Naive B cell (primary cell): ENCODE results near the gene KDM4C. TPM values are rescaled to one million over a fixed set of nuclear protein-coding genes. Genes with fewer than 3 reads are reported as not detected.
"Not testable (repeated sequence)": the region's sequence is repeated elsewhere in the genome, so short reads cannot be mapped to it uniquely, and the experiment has no call there.

Experiments
- ATAC-seq, 2 donors: fragments of 150-1000 bp; cut with Tn5 transposase; 2 replicates each; pipeline ENCODE4 v1.10.0; 2021; ENCODE audit warnings: low read depth in 2 of 2, mild to moderate bottlenecking in 2 of 2, moderate library complexity in 2 of 2
- DNase-seq: peaks from one replicate; pipeline ENCODE4 v3.0.0; 2022
- H3K27ac Mint-ChIP-seq, 6 donors: one replicate each; pipeline ENCODE4 v1.8.0; 2020 to 2022; ENCODE audit warnings: mild to moderate bottlenecking in 6 of 6, mixed read lengths in 6 of 6, moderate library complexity in 5 of 6, inconsistent platforms in 2 of 6
- H3K27me3 Mint-ChIP-seq, 3 donors: one replicate each; pipeline ENCODE4 v1.8.0; 2021 to 2022; ENCODE audit warnings: mixed read lengths in 3 of 3, mild to moderate bottlenecking in 1 of 3
- H3K36me3 Mint-ChIP-seq, 2 donors: one replicate each; pipeline ENCODE4 v1.8.0; 2020 to 2022; ENCODE audit warnings: mixed read lengths in 2 of 2, inconsistent platforms in 1 of 2, mild to moderate bottlenecking in 1 of 2
- H3K4me1 Mint-ChIP-seq, 3 donors: one replicate each; pipeline ENCODE4 v1.8.0; 2020 to 2022; ENCODE audit warnings: mixed read lengths in 3 of 3, inconsistent platforms in 1 of 3, mild to moderate bottlenecking in 1 of 3, moderate library complexity in 1 of 3
- H3K4me3 Mint-ChIP-seq, 8 donors: one replicate each; pipeline ENCODE4 v1.8.0; 2020 to 2022; ENCODE audit warnings: mild to moderate bottlenecking in 8 of 8, mixed read lengths in 8 of 8, moderate library complexity in 8 of 8, inconsistent platforms in 2 of 8
- H3K9me3 Mint-ChIP-seq, 7 donors: one replicate each; pipeline ENCODE4 v1.8.0; 2020 to 2022; ENCODE audit warnings: mixed read lengths in 7 of 7, mild to moderate bottlenecking in 5 of 7, inconsistent platforms in 2 of 7, moderate library complexity in 1 of 7
- polyA plus RNA-seq, 6 donors: library from polyadenylated mRNA; unstranded; fragments of 300-500 nt; fragmentation: Illumina TruSeq; gene quantifications; one replicate each; pipeline ENCODE4 v1.2.3, GENCODE V29; 2021; ENCODE audit warnings: low read depth in 6 of 6

Gene KDM4C
- polyA plus RNA-seq, 6 donors from 2014 or later = 54.5 to 83.5 (median 68.2) TPM

DNA sequence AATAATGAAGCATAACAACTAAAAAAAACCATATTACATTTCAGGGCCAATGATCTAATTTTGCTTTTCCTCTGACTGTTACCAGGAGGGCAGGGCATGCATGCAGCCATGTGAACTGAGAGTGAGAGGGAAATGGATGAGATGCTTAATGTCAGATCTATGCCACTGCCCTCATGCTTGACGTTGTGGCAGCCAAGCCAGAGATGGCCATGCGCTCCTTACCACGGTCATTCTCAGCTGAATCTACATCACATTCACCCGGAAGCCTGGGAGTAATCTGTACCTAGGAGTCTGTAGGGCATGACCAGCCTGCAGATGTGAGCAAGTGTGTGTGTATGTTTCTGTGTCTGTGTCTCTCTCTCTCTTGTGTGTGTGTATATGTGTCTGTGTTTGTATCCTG, 183.7 kb downstream of the KDM4C start:
- Mint-ChIP-seq H3K9me3 (no peaks in the 10 kb centered on the region), H3K27me3 (no peaks in the 10 kb centered on the region), H3K4me3 (no peak overlapping the region), H3K4me1 (peaks cover 35 to 50% (median 38%) of the 10 kb centered on the region in 3 donors), H3K36me3 (peaks cover 6 to 26% of the 10 kb centered on the region in 2 donors), H3K27ac (peak overlapping the region in 3 of 6 donors; percentile 29 to 87 (median 35))
- DNase-seq (no peak), ATAC-seq (no peak)

DNA sequence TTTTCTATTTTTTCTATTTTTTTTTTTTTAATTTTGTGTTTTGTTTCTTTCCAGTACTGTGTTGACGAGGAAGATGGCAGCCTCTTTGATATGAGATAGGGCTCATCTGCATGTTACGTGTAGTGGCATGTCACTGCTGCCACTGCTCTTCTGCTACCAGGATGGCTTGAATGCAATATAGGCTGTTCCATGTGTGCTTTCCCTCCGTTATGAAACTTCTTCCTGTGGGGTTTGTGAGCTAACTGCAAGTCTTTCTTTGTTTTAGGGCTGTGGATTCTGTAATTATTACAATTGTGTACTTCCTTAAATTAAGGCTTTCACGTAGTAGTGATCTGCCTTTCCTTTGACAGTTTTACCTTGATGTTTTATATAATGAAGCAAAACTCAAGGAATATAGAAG, 184.6 kb downstream of the KDM4C start:
- Mint-ChIP-seq H3K36me3 (peaks cover 6 to 26% of the 10 kb centered on the region in 2 donors), H3K9me3 (no peaks in the 10 kb centered on the region), H3K27ac (peak overlapping the region in 2 of 6 donors; percentile 14 to 17), H3K4me3 (no peak overlapping the region), H3K4me1 (peaks cover 31 to 44% (median 34%) of the 10 kb centered on the region in 3 donors), H3K27me3 (no peaks in the 10 kb centered on the region)
- no peak for DNase-seq
- ATAC-seq = no peak

DNA sequence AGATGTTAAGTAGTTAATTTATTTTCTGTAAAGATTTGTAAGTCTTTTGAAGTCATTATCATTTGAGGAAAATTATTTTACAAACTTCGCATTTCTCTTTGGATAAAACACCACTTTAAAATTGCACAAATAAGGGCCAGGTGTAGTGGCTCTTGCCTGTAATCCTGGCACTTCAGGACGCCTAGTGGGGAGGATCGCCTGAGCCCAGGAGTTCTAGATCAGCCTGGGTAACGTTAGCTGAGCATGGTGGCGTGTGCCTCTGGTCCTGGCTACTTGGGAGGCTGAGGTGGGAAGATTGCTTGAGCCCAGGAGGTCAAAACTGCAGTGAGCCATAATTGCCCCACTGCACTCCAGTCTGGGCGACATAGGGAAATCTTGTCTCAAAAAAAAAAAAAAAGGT, 185.5 kb downstream of the KDM4C start:
- H3K4me1 Mint-ChIP-seq = peaks cover 36 to 53% (median 37%) of the 10 kb centered on the region in 3 donors
- H3K36me3 Mint-ChIP-seq = peaks cover 6 to 34% of the 10 kb centered on the region in 2 donors
- no peak for DNase-seq
- no peaks in the 10 kb centered on the region for H3K27me3 Mint-ChIP-seq
- no peak for ATAC-seq
- peak overlapping the region in 2 of 6 donors; percentile 23 to 38 for H3K27ac Mint-ChIP-seq
- H3K9me3 Mint-ChIP-seq = no peaks in the 10 kb centered on the region
- no peak overlapping the region for H3K4me3 Mint-ChIP-seq

DNA sequence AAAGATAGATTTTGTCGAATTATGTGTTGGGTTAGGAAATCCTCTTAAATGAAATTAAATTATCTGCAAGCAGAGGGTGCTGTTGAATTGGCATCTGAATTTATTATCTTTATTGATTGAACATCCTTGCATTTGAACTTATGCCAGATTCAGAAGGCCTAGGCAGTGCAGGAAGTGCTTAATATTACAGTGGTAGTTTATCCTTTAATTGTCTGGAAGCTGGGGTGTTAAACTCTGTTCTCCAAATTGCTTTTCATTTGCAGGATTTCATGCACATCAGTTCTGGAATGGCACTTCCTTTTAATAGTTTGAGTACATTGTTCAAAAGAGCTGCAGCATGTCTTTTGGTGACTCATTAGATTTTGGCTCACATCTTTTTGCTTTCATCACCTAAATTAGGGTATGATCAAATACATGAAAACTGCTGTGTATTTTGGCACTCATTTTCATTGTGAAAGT, 186.3 kb downstream of the KDM4C start:
- Mint-ChIP-seq H3K27me3 (no peaks in the 10 kb centered on the region), H3K36me3 (peaks cover 6 to 30% of the 10 kb centered on the region in 2 donors), H3K9me3 (no peaks in the 10 kb centered on the region), H3K4me1 (peaks cover 32 to 49% (median 38%) of the 10 kb centered on the region in 3 donors), H3K4me3 (no peak overlapping the region), H3K27ac (no peak overlapping the region)
- ATAC-seq (no peak), DNase-seq (no peak)

DNA sequence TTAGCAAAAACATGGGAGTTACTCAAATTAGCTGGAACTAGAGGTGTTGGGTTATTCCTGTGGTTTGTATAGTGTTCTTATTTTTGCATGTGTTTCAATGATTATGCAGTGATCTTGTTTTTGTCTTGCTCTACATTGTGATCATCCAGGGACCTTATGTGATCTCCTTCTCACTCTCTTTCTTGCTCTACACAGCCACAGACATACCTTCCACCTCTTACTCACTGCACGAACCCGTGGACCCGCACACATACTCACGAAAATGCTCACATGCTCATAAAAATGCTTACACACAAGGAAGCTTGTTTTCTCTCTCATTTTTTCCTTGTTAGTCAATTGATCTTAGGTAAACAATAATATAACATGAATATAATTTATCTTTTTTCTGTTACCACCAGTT, 187.1 kb downstream of the KDM4C start:
- Mint-ChIP-seq H3K4me3 (no peak overlapping the region), H3K36me3 (peaks cover 6 to 30% of the 10 kb centered on the region in 2 donors), H3K27ac (peak overlapping the region in 1 of 6 donors; percentile 24), H3K4me1 (peaks cover 31 to 49% (median 43%) of the 10 kb centered on the region in 3 donors), H3K9me3 (no peaks in the 10 kb centered on the region), H3K27me3 (no peaks in the 10 kb centered on the region)
- ATAC-seq = no peak
- no peak for DNase-seq

DNA sequence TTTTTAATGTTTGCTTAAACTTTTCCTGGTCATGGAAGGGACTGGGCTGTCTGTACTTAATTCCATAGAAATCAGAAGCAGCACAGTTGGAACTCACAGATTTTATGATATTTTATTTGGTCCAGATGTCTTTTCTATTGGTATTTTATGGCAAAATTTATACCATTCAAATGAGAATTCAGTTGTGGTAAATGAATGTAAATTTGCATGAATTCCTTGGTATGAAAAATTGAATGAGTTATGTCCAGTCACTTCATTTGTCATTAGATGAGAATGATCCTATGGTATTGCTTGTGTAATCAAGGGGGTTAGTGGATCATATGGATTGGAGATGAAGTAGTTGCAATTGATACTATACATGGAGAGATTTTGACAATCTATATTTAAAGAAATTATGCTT, 188.0 kb downstream of the KDM4C start:
- Mint-ChIP-seq H3K36me3 (peaks cover 6 to 23% of the 10 kb centered on the region in 2 donors), H3K9me3 (no peaks in the 10 kb centered on the region)

DNA sequence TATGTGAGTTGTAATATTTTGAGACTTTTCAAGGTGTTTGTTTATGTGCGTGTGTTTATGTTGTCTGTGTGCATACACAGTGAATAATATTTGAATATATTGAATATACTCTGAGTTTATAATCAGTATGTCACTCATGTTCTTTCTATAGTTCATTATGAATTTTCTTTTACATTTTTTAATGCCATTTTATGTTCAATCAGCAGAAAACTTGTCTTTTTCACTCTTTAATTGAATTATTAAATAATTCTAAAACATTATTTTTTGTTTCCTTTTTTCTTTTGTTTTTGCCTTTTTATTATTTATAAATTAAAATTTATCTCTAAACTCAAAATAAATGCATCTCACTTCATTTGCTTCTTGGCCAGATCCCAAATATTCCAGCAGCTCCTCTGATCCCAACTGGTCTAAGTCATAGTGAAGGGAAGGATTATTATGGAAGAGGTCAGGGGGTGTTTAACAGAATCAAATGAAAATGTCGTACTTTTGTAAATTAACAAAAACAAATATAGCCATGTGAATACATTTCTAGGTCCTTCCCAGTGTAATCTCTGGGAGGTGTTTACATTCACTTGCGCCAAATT, 188.9 kb downstream of the KDM4C start:
- Mint-ChIP-seq H3K4me1 (peaks cover 24 to 51% (median 37%) of the 10 kb centered on the region in 3 donors), H3K27ac (peak overlapping the region in 1 of 6 donors; percentile 32)

More for the DNA sequence above, 188.0 kb downstream of the KDM4C start:
- DNase-seq (no peak), ATAC-seq (no peak)
- Mint-ChIP-seq H3K4me1 (peaks cover 28 to 54% (median 41%) of the 10 kb centered on the region in 3 donors), H3K27me3 (no peaks in the 10 kb centered on the region), H3K4me3 (no peak overlapping the region), H3K27ac (peak overlapping the region in 1 of 6 donors; percentile 24)

DNA sequence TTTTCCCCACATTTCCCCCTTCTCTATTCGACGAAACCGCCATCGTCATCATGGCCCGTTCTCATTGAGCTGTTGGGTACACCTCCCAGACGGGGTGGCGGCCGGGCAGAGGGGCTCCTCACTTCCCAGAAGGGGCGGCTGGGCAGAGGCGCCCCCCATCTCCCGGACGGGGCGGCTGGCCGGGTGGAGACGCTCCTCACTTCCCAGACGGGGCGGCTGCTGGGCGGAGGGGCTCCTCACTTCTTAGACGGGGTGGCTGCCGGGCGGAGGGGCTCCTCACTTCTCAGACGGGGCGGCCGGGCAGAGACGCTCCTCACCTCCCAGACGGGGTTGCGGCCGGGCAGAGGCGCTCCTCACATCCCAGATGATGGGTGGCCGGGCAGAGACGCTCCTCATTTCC, 191.1 kb downstream of the KDM4C start:
- ATAC-seq, H3K9me3 Mint-ChIP-seq, DNase-seq, H3K27me3 Mint-ChIP-seq: not testable (repeated sequence)
- Mint-ChIP-seq H3K36me3 (peaks cover 0 to 13% of the 10 kb centered on the region in 2 donors), H3K27ac (peak overlapping the region in 1 of 6 donors; percentile 15), H3K4me1 (peaks cover 23 to 50% (median 33%) of the 10 kb centered on the region in 3 donors), H3K4me3 (peak overlapping the region in 1 of 8 donors; percentile 14)

More for the DNA sequence above, 188.9 kb downstream of the KDM4C start:
- ATAC-seq (no peak), DNase-seq (no peak)
- Mint-ChIP-seq H3K27me3 (no peaks in the 10 kb centered on the region), H3K4me3 (no peak overlapping the region), H3K9me3 (no peaks in the 10 kb centered on the region), H3K36me3 (peaks cover 1 to 18% of the 10 kb centered on the region in 2 donors)

DNA sequence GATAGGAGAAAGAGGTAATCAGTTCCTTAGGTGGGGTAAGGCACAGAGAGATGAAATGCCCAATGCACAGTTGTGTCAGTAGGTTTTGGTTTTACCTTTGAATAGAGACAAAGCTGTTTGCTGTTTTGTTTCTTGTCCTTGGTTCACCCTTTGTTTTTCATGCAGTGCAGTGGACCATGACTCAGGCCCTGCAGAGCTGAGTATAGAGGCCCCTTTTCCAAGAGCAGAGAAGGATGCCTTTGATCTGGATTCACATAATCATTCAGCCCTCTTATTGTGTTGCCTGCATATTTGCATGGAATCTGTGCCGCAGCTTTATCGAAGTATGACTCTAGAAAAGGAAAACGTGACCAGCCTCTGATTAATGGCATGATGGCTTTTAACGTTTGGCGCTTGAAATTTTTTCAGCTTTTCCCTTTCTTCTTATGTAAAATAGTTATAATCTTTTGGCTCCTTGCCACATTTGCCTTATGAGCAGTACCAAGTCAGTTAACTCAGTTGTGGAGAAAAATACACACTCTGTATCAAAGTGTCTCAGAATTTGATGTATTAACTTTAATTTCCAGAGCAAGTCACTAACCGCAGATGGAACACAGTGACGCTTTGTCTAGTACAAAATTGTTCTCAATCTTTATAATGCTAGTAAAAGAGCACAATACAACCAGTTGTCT, 197.6 kb downstream of the KDM4C start:
- ATAC-seq (peak in 1 of 2 donors; percentile 27), DNase-seq (no peak)
- H3K27ac Mint-ChIP-seq = peak overlapping the region in 4 of 6 donors; percentile 9 to 70 (median 42)
- peak overlapping the region in 5 of 8 donors; percentile 5 to 61 (median 37) for H3K4me3 Mint-ChIP-seq
- peaks cover 37 to 53% (median 51%) of the 10 kb centered on the region in 3 donors for H3K4me1 Mint-ChIP-seq
- no peaks in the 10 kb centered on the region for H3K27me3 Mint-ChIP-seq
- H3K36me3 Mint-ChIP-seq = peaks cover 0 to 3% of the 10 kb centered on the region in 2 donors
- H3K9me3 Mint-ChIP-seq = no peaks in the 10 kb centered on the region

DNA sequence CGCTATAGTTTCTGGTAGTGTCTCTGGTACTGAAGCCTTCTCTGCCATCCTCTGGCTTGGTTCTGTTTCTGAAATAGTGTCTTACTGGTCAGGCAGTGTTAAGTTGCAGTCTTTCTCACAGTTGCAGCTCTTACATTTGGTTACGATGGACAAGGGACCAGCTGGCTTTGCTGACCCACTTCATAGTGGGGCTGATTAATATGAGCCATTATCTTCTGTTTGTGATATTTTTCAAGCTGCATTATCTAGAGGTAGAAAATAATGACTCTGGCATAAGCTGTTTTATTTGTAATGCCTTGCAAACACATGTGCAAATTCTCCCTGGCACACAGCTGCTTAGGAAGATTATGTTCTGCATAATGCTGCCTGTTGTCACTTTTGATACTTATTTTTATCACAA, 199.1 kb downstream of the KDM4C start:
- peaks cover 0 to 9% of the 10 kb centered on the region in 2 donors for H3K36me3 Mint-ChIP-seq
- H3K27ac Mint-ChIP-seq = no peak overlapping the region
- H3K4me1 Mint-ChIP-seq = peaks cover 42 to 56% (median 50%) of the 10 kb centered on the region in 3 donors

DNA sequence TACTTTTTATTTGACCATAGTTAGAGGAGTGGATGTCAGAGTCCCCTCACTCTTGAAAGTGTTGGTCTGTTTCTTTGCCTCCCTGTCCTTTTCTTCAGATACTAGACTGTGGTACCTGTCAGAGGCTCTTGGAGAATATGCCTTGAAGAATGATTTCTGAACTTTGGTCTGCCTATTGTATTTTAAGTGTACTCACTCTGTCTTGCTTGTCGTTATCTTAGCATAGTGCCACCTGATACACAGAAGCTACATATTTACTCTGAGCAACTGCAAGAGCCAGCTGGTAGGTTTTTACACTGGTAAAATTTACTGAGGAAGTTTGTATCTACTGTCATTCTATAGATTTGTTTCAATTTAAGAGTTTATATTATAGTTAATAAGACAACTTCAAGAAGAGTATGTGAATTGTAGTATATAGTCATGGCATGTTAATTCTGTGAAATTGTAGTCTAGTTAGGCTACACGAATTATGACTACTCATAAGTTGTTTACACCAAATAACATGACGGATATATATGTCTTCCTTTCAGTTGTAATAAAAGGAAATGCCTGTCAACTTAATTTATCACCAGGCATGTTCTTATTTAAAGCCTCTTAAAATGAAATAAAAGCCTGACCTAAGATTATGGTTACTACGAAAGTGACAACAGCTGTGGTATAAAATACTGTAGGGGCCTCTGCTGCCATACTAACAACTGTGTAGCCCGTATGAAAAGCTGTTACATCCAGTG, 201.7 kb downstream of the KDM4C start:
- H3K4me1 Mint-ChIP-seq = peaks cover 29 to 45% (median 35%) of the 10 kb centered on the region in 3 donors
- H3K9me3 Mint-ChIP-seq = no peaks in the 10 kb centered on the region
- no peak for ATAC-seq
- peak overlapping the region; percentile 32 to 92 (median 56) for H3K27ac Mint-ChIP-seq
- DNase-seq = no peak
- peaks cover 0 to 12% of the 10 kb centered on the region in 2 donors for H3K36me3 Mint-ChIP-seq
- H3K4me3 Mint-ChIP-seq = no peak overlapping the region
- H3K27me3 Mint-ChIP-seq = no peaks in the 10 kb centered on the region

More for the DNA sequence above, 199.1 kb downstream of the KDM4C start:
- Mint-ChIP-seq H3K4me3 (no peak overlapping the region), H3K27me3 (no peaks in the 10 kb centered on the region), H3K9me3 (no peaks in the 10 kb centered on the region)
- ATAC-seq (no peak), DNase-seq (no peak)

DNA sequence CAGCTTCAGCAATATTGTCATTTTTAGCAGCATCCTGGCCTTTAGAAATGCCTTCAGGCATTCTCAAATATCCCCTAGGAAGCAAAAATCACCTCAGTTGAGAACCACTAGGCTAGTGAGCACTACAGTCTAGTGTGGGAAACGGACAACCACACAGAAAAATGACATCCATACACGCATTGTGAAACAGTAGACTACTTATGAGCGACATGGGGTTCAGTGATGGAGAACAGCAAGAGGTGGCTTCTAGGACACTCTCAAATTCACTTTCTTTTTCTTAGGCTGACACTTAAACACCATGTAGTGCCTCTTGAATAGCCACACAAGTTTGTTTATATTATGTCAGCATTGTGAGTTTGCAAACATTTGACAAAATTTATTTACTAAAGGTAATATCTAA, 203.0 kb downstream of the KDM4C start:
- DNase-seq (no peak), ATAC-seq (no peak)
- no peaks in the 10 kb centered on the region for H3K27me3 Mint-ChIP-seq
- peaks cover 0 to 12% of the 10 kb centered on the region in 2 donors for H3K36me3 Mint-ChIP-seq
- no peaks in the 10 kb centered on the region for H3K9me3 Mint-ChIP-seq
- peaks cover 18 to 34% (median 22%) of the 10 kb centered on the region in 3 donors for H3K4me1 Mint-ChIP-seq
- peak overlapping the region in 3 of 6 donors; percentile 13 to 57 (median 27) for H3K27ac Mint-ChIP-seq
- peak overlapping the region in 1 of 8 donors; percentile 8 for H3K4me3 Mint-ChIP-seq

DNA sequence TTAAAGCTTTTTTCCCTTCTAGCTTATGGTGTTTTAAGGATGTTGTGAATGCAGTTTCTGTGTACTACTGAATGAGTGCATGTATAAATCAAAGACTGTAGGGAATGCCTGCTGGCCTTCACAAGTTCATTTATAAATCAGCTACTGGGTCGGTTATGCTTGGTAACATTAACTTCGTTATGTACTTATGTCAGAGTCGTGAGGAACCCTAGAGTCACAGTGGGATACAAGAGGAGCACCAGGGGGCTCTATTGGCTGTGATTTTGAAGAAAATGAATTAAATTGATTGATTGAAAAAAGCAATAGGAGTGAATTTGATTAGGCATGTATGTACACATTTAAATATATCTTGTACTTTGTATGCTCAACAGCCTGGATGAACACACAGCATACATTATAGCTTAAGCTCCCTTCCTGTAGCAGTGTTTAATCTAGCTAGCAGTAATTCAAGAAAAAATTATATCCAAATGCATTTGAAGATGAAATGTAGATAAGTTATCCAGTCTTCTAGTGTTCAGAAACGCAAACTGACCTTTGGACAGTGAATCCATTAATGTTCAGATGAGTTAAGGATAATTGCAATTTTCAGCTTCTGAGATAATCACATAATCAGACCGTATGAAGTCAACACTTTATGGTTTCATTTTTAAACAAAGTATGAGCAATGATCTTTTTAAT, 204.2 kb downstream of the KDM4C start:
- Mint-ChIP-seq H3K9me3 (no peaks in the 10 kb centered on the region), H3K4me3 (no peak overlapping the region), H3K36me3 (peaks cover 0 to 12% of the 10 kb centered on the region in 2 donors), H3K27ac (peak overlapping the region in 5 of 6 donors; percentile 6 to 65 (median 49)), H3K27me3 (no peaks in the 10 kb centered on the region), H3K4me1 (peaks cover 16 to 37% (median 19%) of the 10 kb centered on the region in 3 donors)
- no peak for ATAC-seq
- DNase-seq = no peak
